ENCODE data around the gene ERVH48-1. TPM values are rescaled to one million over a fixed set of nuclear protein-coding genes. Genes with fewer than 3 reads are reported as not detected.

ERVH48-1 gene
- polyA plus RNA-seq, 2 of the 4 experiments (the other 2 are of a cell fraction) = not detected

DNA sequence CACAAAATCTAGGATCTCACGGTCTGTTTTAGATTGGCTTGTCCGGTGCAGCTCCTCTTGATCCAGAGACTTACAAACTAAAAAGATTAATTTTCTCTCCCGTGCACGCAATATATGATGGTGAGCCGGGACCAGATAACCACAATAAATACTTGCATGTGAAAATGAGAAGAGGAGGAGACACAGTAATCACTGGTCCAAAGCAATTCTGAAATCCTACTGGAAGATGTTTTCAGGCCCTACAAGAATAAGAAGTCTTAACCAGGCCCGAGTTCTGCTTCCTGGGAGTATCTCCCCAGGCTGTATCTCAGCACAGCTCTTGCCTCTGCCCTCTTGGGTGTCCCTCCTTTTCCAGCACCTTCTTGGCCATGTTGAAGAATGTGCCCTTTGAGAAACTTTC lies 45.1 kb downstream of the ERVH48-1 start:
- peak overlapping the region; percentile 70 for H3K4me2 ChIP-seq
- no peak for FAIRE-seq
- peak overlapping the region; percentile 73 for H3K4me3 ChIP-seq
- no peak for ATAC-seq
- POLR2A ChIA-PET = no interaction called here
- H3K27ac ChIP-seq = no peak overlapping the region; a peak in 1 of 6 replicates
- peaks cover 10% of the 10 kb centered on the region; the same call in 1 of the 3 replicates for H3K4me1 ChIP-seq
- TF ChIP-seq CBX8 (IDR thresholded peaks at IDR 0.05) = no peak
- TF ChIP-seq MAFK (IDR thresholded peaks at IDR 0.05; ENCODE audit: partially characterized antibody) = no peak
- no peak for TF ChIP-seq HDAC2 (IDR thresholded peaks at IDR 0.05)
- no peak for TF ChIP-seq ESRRA (IDR thresholded peaks at IDR 0.05; ENCODE audit: borderline replicate concordance, low read length)
- no peak for TF ChIP-seq FOSB (CRISPR knock-in tag; IDR thresholded peaks at IDR 0.05)
- TF ChIP-seq, protein P1, sequence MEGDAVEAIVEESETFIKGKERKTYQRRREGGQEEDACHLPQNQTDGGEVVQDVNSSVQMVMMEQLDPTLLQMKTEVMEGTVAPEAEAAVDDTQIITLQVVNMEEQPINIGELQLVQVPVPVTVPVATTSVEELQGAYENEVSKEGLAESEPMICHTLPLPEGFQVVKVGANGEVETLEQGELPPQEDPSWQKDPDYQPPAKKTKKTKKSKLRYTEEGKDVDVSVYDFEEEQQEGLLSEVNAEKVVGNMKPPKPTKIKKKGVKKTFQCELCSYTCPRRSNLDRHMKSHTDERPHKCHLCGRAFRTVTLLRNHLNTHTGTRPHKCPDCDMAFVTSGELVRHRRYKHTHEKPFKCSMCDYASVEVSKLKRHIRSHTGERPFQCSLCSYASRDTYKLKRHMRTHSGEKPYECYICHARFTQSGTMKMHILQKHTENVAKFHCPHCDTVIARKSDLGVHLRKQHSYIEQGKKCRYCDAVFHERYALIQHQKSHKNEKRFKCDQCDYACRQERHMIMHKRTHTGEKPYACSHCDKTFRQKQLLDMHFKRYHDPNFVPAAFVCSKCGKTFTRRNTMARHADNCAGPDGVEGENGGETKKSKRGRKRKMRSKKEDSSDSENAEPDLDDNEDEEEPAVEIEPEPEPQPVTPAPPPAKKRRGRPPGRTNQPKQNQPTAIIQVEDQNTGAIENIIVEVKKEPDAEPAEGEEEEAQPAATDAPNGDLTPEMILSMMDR (IDR thresholded peaks at IDR 0.05) = no peak
- TF ChIP-seq RCOR1 (IDR thresholded peaks at IDR 0.05; ENCODE audit: low read depth, low read length) = no peak
- TF ChIP-seq PHF8 (IDR thresholded peaks at IDR 0.05; ENCODE audit: borderline replicate concordance, low read depth) = no peak
- no peak for TF ChIP-seq POLR2AphosphoS2 (conservative IDR thresholded peaks at IDR 0.05; ENCODE audit: low read length)
- TF ChIP-seq HOXA7 (CRISPR knock-in tag; IDR thresholded peaks at IDR 0.05) = no peak
- no peak for TF ChIP-seq ATOH8 (CRISPR knock-in tag; IDR thresholded peaks at IDR 0.05; ENCODE audit: low read depth)
- TF ChIP-seq TP53 (CRISPR knock-in tag; IDR thresholded peaks at IDR 0.05) = no peak
- no peak for TF ChIP-seq NPAS2 (CRISPR knock-in tag; IDR thresholded peaks at IDR 0.05; ENCODE audit: borderline replicate concordance)
- TF ChIP-seq NFE2L2 (conservative IDR thresholded peaks at IDR 0.05; ENCODE audit: low read length) = no peak
- no peak for TF ChIP-seq ZNF302 (CRISPR knock-in tag; IDR thresholded peaks at IDR 0.05)
- no peak for TF ChIP-seq CHD2 (IDR thresholded peaks at IDR 0.05; ENCODE audit: low read length, partially characterized antibody)
- TF ChIP-seq, protein P2, sequence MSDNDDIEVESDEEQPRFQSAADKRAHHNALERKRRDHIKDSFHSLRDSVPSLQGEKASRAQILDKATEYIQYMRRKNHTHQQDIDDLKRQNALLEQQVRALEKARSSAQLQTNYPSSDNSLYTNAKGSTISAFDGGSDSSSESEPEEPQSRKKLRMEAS (IDR thresholded peaks at IDR 0.05) = no peak
- TF ChIP-seq EP300 (IDR thresholded peaks at IDR 0.05) = no peak
- no peak for TF ChIP-seq USF2 (IDR thresholded peaks at IDR 0.05)
- DNase-seq (ENCODE audit: low read depth in 1 of 2, low spot score in 1 of 2) = no peak
- H3K9me3 ChIP-seq = no peaks in the 10 kb centered on the region
- CTCF ChIA-PET = no interaction called here
- 97% methylated on average over 6 of the region's 6 CpGs for WGBS (ENCODE audit: missing lambda C conversion rate)

DNA sequence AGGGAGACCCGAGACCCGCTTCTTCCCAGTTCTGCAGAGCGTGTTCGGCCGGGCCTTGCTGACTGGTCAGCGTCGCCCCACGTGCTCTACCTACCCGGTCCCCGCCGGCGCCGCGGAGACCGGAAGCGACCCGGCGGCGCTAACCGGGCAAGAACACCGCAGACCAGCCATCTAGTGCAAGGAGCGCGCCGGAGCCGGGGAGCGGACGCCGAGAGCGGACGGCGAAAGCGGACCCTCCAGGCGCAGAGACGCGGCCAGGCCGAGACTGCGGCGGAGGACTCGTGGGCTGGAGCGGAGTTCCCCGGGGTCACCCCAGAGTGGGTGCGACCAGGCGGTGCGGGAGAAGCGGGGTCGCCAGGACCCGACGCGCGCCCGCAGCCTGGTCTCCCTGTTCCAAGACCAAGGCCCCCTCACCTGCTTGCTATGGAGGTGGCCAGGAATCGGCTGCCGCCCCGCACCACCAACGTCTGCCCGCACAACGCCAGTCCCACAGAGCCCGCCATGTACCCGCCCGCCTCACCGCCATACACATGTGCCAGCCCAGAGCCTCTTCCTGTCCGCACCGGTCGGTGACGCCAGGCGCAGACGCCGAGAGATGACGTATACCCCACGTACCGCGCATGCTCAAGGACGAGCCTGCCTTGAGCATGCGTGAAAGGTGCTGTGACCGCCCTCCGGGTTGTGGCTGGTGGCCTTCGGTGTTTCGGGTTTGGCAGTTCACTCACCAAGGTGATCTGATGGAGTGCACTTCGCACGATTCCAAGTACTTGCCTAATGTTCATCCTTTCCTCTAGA lies 46.2 kb downstream of the ERVH48-1 start, which contains the start of gene WDR4:
Gene WDR4, minus strand, starts transcription at position 547 of the 795 bp plus-strand sequence. Its CDS starts 44 bp downstream, at position 503.
- FAIRE-seq = no peak
- peak; percentile 93 to 97 for DNase-seq (ENCODE audit: low read depth in 1 of 2, low spot score in 1 of 2)
- H3K4me3 ChIP-seq = peak within 1 kb of the TSS; percentile 73
- CTCF ChIA-PET = no interaction called here
- H3K27ac ChIP-seq = peak within 1 kb of the TSS; percentile 90 to 96
- POLR2A ChIA-PET = no interaction called here
- 2% methylated on average over 11 of the region's 80 CpGs for WGBS (ENCODE audit: missing lambda C conversion rate)
- ATAC-seq = peak; percentile 98
- H3K4me1 ChIP-seq = peaks cover 10% of the 10 kb centered on the region; the same call in 1 of the 3 replicates
- peak within 1 kb of the TSS; percentile 86 for H3K4me2 ChIP-seq
- H3K9me3 ChIP-seq = no peaks in the 10 kb centered on the region
- no peak for TF ChIP-seq RNF2 (IDR thresholded peaks at IDR 0.05; ENCODE audit: borderline replicate concordance, low read depth)
- no peak for TF ChIP-seq CHD2 (IDR thresholded peaks at IDR 0.05; ENCODE audit: low read length, partially characterized antibody)
- TF ChIP-seq TP53 (CRISPR knock-in tag; IDR thresholded peaks at IDR 0.05) = 0 out of 2 replicates have a peak, but pooled peaks have one; percentile 56
- no peak for TF ChIP-seq HOXA7 (CRISPR knock-in tag; IDR thresholded peaks at IDR 0.05)
- TF ChIP-seq CBX8 (IDR thresholded peaks at IDR 0.05) = no peak
- TF ChIP-seq HMGXB4 (CRISPR knock-in tag; IDR thresholded peaks at IDR 0.05; ENCODE audit: borderline replicate concordance) = no peak
- no peak for TF ChIP-seq EHMT2 (IDR thresholded peaks at IDR 0.05; ENCODE audit: low read depth)
- TF ChIP-seq EP300 (IDR thresholded peaks at IDR 0.05) = no peak
- TF ChIP-seq MAFK (IDR thresholded peaks at IDR 0.05; ENCODE audit: partially characterized antibody) = no peak
- no peak for TF ChIP-seq FOSB (CRISPR knock-in tag; IDR thresholded peaks at IDR 0.05)
- TF ChIP-seq, protein P3, sequence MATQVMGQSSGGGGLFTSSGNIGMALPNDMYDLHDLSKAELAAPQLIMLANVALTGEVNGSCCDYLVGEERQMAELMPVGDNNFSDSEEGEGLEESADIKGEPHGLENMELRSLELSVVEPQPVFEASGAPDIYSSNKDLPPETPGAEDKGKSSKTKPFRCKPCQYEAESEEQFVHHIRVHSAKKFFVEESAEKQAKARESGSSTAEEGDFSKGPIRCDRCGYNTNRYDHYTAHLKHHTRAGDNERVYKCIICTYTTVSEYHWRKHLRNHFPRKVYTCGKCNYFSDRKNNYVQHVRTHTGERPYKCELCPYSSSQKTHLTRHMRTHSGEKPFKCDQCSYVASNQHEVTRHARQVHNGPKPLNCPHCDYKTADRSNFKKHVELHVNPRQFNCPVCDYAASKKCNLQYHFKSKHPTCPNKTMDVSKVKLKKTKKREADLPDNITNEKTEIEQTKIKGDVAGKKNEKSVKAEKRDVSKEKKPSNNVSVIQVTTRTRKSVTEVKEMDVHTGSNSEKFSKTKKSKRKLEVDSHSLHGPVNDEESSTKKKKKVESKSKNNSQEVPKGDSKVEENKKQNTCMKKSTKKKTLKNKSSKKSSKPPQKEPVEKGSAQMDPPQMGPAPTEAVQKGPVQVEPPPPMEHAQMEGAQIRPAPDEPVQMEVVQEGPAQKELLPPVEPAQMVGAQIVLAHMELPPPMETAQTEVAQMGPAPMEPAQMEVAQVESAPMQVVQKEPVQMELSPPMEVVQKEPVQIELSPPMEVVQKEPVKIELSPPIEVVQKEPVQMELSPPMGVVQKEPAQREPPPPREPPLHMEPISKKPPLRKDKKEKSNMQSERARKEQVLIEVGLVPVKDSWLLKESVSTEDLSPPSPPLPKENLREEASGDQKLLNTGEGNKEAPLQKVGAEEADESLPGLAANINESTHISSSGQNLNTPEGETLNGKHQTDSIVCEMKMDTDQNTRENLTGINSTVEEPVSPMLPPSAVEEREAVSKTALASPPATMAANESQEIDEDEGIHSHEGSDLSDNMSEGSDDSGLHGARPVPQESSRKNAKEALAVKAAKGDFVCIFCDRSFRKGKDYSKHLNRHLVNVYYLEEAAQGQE (IDR thresholded peaks at IDR 0.05) = no peak
- TF ChIP-seq MAZ (IDR thresholded peaks at IDR 0.05; ENCODE audit: borderline replicate concordance, low read depth, low read length) = no peak
- TF ChIP-seq FOSL2 (IDR thresholded peaks at IDR 0.05) = no peak
- TF ChIP-seq FOSL2 (CRISPR knock-in tag; IDR thresholded peaks at IDR 0.05) = no peak
- TF ChIP-seq SREBF2 (IDR thresholded peaks at IDR 0.05) = no peak
